Endodermal cell (in vitro differentiated cells): ENCODE data around the gene FBXO22. TPM values are rescaled to one million over a fixed set of nuclear protein-coding genes. Genes with fewer than 3 reads are reported as not detected.
"Not testable (repeated sequence)": the region's sequence is repeated elsewhere in the genome, so short reads cannot be mapped to it uniquely, and the experiment has no call there.

Experiments
- DNase-seq: peaks from one replicate; pipeline ENCODE4 v3.0.0-alpha.2; 2017
- H3K27ac ChIP-seq: 2 replicates; pipeline ENCODE4 v1.5.1; 2013; ENCODE audit warnings: mild to moderate bottlenecking, low read depth, low read length, moderate library complexity
- H3K27me3 ChIP-seq: 2 replicates; pipeline ENCODE4 v1.6.1; 2013; ENCODE audit warnings: mild to moderate bottlenecking, low read length, moderate library complexity; ENCODE audit not compliant: insufficient read depth, control insufficient read depth, poor library complexity, severe bottlenecking
- H3K36me3 ChIP-seq: 2 replicates; pipeline ENCODE4 v1.7.0; 2013; ENCODE audit warnings: mild to moderate bottlenecking, low read length, moderate library complexity; ENCODE audit not compliant: control insufficient read depth, insufficient read depth
- H3K4me1 ChIP-seq: one replicate; pipeline ENCODE4 v1.7.0; 2013; ENCODE audit warnings: low read length; ENCODE audit not compliant: control insufficient read depth, insufficient read depth
- H3K4me3 ChIP-seq: 2 replicates; pipeline ENCODE4 v1.5.1; 2013; ENCODE audit warnings: mild to moderate bottlenecking, low read length, moderate library complexity
- H3K9ac ChIP-seq: 2 replicates; pipeline ENCODE4 v1.6.1; 2013; ENCODE audit warnings: mild to moderate bottlenecking, low read length, moderate library complexity; ENCODE audit not compliant: poor library complexity, severe bottlenecking; ENCODE audit errors: extremely low read depth
- H3K9me3 ChIP-seq: 2 replicates; pipeline ENCODE4 v1.6.1; 2013; ENCODE audit warnings: mild to moderate bottlenecking, low read length, moderate library complexity; ENCODE audit not compliant: control insufficient read depth
- H3K27ac Mint-ChIP-seq: 2 replicates; pipeline ENCODE4 v1.8.0; 2020; ENCODE audit warnings: mixed read lengths
- H3K27me3 Mint-ChIP-seq: 2 replicates; pipeline ENCODE4 v1.8.0; 2021; ENCODE audit warnings: mild to moderate bottlenecking, mixed read lengths; ENCODE audit not compliant: insufficient read depth
- H3K36me3 Mint-ChIP-seq: 2 replicates; pipeline ENCODE4 v1.8.0; 2020; ENCODE audit warnings: low read depth, mixed read lengths
- H3K4me1 Mint-ChIP-seq: 2 replicates; pipeline ENCODE4 v1.8.0; 2020; ENCODE audit warnings: mixed read lengths
- H3K4me3 Mint-ChIP-seq: 2 replicates; pipeline ENCODE4 v1.8.0; 2020; ENCODE audit warnings: mild to moderate bottlenecking, moderate library complexity, mixed read lengths
- H3K9me3 Mint-ChIP-seq: 2 replicates; pipeline ENCODE4 v1.8.0; 2020; ENCODE audit warnings: mild to moderate bottlenecking, mixed read lengths
- WGBS, 2 experiments: methylation state at CpG; one replicate each; pipeline versions ENCODE4 v1.1.5 to v1.1.7; 2013; ENCODE audit warnings: missing lambda C conversion rate in 2 of 2, mixed read lengths in 1 of 2; ENCODE audit not compliant: insufficient coverage in 1 of 2, insufficient read length in 1 of 2; 5-methylcytosine and 5-hydroxymethylcytosine counted together
- total RNA-seq, 2 donors: library from RNA; stranded (reverse); fragmentation: NEBNext Ultra II Directional in 1 of 2; extraction: Animal tissue kit (Norgen Biotek cat#: 25700) in 1 of 2; gene quantifications; 2 replicates in 1 of 2; 3 replicates in 1 of 2; pipeline ENCODE4 v1.2.1, GENCODE V29; 2021
- TF ChIP-seq, protein P1 (sequence below): fragments of 200-600 bp; sonication (generic); conservative IDR thresholded peaks from 2 replicates; pipeline ENCODE4 v1.5.0; 2021; ENCODE audit warnings: antibody characterized with exemption, mild to moderate bottlenecking

Gene FBXO22
- total RNA-seq, 2 donors from 2014 or later, result 47.6 to 48.1 TPM

DNA sequence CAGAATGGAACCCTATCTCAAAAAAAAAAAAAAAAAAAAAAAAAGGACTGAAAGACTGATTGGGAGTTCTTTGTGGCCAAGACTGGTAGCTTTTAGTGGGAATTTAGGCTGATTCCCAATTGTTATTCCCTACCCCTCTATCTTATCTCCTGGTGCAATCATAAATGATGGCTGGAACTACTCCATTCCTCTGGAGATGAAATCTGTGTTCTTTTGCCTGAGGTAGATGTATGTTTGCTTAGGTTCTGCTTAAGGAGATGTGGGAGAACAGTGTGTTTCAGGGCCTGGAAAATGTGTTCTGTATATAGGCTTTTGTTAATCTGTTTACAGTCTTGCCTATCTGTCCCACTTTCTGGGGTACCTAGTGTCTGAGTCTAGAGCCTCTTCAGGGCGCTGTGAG lies 40.9 kb upstream of the FBXO22 start:
- no peak overlapping the region for H3K27ac ChIP-seq
- TF ChIP-seq, protein P1, sequence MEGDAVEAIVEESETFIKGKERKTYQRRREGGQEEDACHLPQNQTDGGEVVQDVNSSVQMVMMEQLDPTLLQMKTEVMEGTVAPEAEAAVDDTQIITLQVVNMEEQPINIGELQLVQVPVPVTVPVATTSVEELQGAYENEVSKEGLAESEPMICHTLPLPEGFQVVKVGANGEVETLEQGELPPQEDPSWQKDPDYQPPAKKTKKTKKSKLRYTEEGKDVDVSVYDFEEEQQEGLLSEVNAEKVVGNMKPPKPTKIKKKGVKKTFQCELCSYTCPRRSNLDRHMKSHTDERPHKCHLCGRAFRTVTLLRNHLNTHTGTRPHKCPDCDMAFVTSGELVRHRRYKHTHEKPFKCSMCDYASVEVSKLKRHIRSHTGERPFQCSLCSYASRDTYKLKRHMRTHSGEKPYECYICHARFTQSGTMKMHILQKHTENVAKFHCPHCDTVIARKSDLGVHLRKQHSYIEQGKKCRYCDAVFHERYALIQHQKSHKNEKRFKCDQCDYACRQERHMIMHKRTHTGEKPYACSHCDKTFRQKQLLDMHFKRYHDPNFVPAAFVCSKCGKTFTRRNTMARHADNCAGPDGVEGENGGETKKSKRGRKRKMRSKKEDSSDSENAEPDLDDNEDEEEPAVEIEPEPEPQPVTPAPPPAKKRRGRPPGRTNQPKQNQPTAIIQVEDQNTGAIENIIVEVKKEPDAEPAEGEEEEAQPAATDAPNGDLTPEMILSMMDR, result no peak
- no peak overlapping the region for H3K27ac Mint-ChIP-seq
- H3K4me3 Mint-ChIP-seq, result no peak overlapping the region
- H3K9me3 Mint-ChIP-seq, result no peaks in the 10 kb centered on the region
- no peaks in the 10 kb centered on the region for H3K27me3 Mint-ChIP-seq
- no peaks in the 10 kb centered on the region for H3K9me3 ChIP-seq
- H3K4me1 Mint-ChIP-seq, result peaks cover 27% of the 10 kb centered on the region
- H3K4me3 ChIP-seq, result no peak overlapping the region
- H3K36me3 Mint-ChIP-seq, result peaks cover 36% of the 10 kb centered on the region
- H3K36me3 ChIP-seq, result peaks cover 55% of the 10 kb centered on the region
- no peak for DNase-seq
- H3K9ac ChIP-seq, result no peak overlapping the region
- no peaks in the 10 kb centered on the region for H3K4me1 ChIP-seq
- no peaks in the 10 kb centered on the region for H3K27me3 ChIP-seq
- 100% methylated on average over 1 of the region's 1 CpG; no CpG with 5 or more reads in 1 of the 2 experiments for WGBS, 2 experiments

DNA sequence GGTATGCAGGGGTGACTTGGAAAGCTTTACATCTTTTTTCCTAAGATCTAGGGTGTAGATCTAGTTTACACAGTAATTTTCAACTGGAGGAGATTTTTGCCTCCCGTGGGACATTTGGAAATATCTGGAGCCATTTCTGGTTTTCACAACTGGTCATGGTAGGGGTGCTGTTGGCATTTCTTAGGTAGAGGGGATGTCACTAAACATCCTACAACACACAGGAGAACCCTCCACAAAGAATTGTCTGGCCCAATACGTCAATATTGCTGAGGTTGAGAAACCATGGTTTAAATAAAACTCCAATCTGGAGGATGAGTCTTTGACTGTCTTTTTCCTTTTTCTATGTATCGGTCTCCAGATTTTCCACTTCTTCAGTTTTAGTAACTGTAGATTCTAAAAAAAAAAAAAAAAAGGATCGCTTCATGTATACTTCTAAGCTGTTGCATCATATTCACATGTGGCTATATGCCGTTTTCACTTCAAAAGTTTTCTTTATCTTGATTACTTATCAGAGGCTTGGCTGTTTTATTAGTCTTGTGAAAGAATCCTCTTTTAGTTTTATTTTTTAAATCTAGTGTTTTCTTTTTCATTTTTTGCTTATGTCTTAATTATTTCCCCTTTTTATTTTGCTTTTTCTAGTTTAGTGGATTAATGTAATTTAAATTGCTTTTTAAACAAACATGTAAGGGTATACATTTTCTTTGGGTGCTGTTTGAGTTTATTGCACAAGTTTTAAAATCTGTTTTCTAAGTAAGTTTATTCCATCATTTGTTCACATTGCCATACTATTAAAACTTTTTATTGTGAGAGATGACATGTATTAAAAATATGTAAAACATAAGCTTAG lies 39.2 kb upstream of the FBXO22 start:
- peaks cover 56% of the 10 kb centered on the region for H3K36me3 ChIP-seq
- peaks cover 5% of the 10 kb centered on the region for H3K9me3 ChIP-seq
- Mint-ChIP-seq H3K36me3 (peaks cover 46% of the 10 kb centered on the region), H3K9me3 (no peaks in the 10 kb centered on the region), H3K4me1 (peaks cover 24% of the 10 kb centered on the region), H3K27ac (no peak overlapping the region), H3K27me3 (no peaks in the 10 kb centered on the region), H3K4me3 (no peak overlapping the region)
- H3K9ac ChIP-seq, result no peak overlapping the region
- WGBS, 2 experiments, result 90 to 91% methylated on average over 2 to 3 of the region's 5 CpGs
- DNase-seq, result no peak
- no peaks in the 10 kb centered on the region for H3K4me1 ChIP-seq
- no peak overlapping the region for H3K4me3 ChIP-seq
- TF ChIP-seq, protein P1, result no peak
- no peaks in the 10 kb centered on the region for H3K27me3 ChIP-seq
- no peak overlapping the region for H3K27ac ChIP-seq

GRCh38 chr15:75866045-75866444 lies 37.6 kb upstream of the FBXO22 start:
- not testable (repeated sequence) for DNase-seq, H3K27me3 Mint-ChIP-seq, H3K9me3 Mint-ChIP-seq, H3K4me1 ChIP-seq, H3K4me3 Mint-ChIP-seq, H3K4me3 ChIP-seq, H3K27ac ChIP-seq, H3K9me3 ChIP-seq, H3K27me3 ChIP-seq, H3K9ac ChIP-seq
- peaks cover 55% of the 10 kb centered on the region for H3K36me3 ChIP-seq
- peaks cover 31% of the 10 kb centered on the region for H3K4me1 Mint-ChIP-seq
- WGBS, 2 experiments, result 83 to 93% methylated on average over 1 of the region's 1 CpG
- peaks cover 51% of the 10 kb centered on the region for H3K36me3 Mint-ChIP-seq
- H3K27ac Mint-ChIP-seq, result peak overlapping the region; percentile 27
